Pons (tissue), 1 donor: ENCODE results near the gene SHISA8.

Experiments
- DNase-seq: peaks from one replicate; pipeline ENCODE4 v3.0.0-alpha.2; 2016; ENCODE audit warnings: low spot score

SHISA8 gene

DNA sequence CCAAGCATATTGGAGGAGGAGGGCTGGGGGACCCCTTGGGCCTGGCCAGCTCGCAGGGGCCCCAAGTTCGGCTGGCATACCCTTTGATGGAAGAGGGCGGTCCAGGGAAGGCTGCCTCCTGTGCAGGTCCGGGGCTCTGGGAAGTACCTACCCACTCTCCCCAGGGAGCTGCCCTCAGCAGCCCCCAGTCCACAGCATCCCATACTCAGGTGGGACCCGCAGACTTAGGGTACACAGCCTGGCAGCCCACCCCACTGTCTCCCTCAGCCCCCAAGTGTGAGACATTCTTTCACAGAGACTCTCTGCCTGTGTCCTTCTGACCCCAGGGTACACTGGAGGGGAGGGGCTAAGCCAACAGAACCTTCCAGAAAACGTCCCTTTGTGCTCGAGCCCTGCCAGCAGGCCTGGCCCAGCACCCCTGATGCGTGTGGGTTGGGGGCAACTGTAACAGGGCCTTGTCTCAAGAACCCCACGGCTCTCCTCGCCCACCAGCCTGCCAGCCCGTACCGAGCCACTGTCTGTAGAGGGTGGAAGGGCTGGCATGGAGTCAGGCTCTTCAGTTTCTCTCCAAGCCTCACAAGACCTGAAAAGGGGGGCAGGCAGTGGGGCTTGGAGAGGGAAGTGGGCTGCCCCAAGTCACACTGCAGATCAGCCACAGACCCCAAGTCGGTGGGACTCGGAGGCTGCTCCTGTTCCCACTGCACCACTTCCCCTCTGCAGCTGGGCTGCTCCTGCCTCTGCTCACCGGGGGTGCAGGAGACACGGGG, 18.7 kb upstream of the SHISA8 start:
- DNase-seq, result no peak

DNA sequence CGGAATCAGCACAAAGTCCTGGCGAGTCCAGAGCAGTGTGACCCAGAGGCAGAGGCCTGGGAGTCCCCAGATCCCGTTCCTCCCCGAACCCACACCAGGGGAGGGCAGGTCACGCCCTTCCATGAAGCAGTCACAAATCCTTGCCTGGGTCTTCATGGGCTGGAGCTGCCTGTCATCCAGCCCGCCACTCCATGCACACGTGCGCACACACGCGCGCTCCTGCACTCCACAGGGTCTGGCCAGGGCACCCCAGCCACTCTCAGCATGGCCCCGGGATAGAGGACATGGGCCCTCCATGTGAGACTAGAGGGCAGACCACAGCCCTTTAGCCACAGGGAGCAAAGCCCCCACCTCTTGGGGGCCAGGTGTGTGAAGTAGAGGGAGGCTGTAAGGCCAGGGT, 17.5 kb upstream of the SHISA8 start:
- no peak for DNase-seq

DNA sequence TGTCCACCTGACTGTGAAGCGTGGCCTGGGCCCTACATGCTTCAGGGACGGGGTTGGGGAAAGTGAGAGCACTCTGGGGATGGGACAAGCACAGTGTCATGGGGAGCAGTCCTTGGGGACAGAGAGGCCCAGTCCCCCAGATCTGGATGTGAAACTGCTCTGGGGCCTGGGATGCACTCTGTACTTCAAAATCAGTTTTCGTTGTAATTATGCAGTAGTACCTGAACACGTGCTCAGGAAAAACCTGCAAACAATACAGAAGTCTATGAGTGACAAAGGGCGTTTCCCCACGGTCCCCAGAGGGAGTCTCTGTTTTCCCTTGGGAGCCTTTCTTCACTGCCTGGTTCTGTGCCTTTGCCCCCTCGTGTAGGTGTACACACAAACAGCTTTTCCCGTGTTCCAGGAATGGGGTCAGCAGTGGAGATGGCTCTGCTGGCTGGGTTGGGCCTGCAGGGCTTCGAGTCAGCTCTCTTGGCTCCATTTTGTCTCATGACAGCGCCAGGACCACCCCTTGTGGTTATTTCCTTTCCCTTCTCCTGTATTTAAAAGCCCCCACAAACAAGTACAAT, 16.9 kb upstream of the SHISA8 start:
- DNase-seq, result no peak

DNA sequence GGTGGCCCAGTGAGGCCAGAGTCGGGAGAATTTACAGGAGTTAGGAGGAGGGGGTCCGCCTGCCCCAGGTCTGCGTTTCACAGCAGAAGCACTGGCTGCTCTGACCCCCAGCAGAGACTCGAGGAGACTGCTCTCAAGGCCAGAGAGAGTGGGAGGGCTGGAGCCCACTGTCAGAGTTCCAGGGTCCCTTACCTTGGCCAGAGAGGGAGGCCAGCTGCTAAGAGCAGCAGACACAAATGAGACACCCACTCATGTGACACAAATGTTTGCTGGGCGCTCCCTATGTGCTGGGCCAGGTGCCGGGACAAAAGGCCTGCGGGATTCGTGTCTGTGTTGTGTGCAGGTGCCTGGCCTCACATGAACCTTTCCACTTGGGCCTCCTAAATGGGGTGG, 14.5 kb upstream of the SHISA8 start:
- no peak for DNase-seq

DNA sequence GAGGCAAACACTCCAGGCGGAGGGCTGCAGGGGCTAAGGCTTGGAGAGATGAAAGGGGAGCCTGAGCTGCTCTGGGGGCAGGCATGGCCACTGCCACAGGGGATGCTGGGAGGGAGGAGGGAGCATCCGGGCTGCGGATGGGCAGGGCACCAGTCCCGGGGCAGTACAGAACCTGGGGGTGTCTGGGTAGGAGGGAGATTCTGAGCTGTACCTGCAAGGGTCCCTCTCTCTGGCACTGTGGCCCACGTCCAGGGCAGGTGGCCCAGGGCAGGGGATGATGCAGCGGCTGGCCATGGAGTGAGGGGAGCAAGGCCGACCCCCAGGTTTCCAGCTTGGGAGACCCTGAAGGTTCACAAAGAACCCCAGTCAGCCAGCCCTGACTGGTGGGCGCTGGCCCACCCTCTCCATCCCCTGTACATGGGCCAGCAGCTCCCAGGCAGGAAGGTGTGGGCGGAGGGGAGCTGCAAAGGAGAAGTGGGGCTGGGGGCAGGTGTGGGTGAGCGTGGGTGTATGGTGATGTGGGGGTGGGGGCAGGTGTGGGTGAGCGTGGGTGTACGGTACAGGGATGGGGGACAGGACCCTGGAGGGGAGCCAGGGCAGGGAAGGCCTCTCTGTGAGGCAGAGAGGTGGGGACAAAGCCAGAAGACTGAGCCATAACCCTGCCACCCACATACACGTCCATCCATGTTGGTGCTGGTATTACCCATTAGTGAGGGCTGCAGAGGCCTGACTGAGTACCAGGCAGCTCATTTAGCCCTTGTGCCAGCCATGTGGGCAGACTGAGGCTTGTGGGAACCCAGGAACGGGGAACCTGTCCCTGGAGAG, 13.9 kb upstream of the SHISA8 start:
- DNase-seq, result no peak

DNA sequence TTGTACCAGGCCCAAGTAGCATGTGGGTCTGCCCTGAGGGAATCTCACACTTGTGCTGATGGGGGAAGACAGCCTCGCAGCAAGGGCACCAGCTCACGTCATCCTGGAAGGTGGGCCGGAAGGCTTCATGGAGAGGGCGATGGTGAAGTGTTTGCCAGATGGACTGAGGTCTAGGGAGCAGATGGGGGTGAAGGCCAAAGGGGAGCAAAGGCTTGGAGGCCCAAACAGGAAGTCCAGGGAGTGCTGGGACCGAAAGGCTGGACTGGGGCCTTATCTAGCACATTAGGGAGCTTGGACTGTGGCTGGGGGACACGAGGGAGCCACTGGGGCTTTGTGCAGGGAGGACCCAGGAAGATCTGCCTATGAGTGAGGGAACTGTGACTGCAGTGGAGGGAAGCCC, 12.9 kb upstream of the SHISA8 start:
- no peak for DNase-seq

DNA sequence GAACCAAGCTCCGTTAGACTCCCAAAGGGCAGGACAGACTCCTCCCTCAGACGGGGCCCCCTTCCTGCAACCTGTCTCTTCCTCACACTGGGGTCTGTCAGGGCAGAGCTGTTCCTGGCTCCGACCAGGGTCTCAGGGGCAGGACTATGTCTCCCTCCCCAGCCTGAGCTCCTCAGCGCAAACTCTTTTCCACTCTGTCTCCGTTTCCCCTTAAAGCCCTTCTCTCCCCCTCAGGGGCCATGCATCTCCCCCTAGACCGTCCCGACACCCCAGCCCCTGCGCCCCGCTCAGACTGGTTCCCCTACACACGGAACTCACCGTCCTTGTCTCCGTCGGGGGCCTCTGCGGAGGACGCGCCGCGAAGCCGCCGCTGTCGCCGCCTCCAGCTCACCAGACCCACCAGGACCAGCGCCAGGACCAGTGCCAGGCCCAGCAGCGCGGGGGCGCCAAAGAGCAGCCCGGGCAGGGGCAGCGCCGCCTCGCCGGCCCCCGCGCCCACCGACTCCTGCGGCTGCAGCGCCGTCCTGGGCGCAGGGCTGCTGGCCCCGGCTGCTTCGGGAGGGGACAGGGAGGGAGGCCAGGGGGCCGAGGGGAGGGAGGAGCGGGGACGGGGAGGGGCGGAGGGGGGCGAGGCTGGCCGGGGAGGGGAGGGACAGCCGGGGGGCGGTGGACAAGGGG, 11.0 kb upstream of the SHISA8 start:
- DNase-seq, result no peak

DNA sequence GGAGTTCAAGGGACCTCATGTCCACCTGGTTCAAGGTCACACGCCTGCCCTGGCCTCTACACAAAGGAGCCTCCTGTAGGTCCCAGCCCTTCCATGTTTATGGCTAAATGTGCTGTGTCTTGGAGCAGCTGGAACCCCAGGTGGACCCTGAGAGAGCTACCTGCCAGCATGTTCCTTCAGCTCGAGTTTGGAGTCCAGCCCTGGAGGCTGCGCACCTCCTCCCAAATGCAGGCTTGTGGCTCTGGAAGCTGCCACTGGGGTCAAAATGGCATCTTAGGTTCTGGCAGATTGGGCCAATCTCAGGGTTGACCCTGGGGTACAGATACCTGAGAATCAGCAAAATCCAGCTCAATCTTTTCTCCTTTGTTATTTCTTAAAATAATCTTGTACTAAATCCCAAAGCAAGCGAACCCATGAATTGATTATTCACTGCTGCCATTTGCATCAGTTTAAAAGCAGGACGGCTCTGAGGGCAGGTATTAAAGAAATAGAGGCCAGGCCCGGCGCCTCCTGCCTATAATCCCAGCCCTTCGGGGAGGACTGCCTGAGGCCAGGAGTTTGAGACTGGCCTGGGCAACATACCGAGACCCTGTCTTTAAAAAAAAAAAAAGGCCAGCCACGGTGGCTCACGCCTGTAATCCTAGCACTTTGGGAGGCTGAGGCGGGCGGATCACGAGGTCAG, 8.9 kb upstream of the SHISA8 start:
- no peak for DNase-seq

DNA sequence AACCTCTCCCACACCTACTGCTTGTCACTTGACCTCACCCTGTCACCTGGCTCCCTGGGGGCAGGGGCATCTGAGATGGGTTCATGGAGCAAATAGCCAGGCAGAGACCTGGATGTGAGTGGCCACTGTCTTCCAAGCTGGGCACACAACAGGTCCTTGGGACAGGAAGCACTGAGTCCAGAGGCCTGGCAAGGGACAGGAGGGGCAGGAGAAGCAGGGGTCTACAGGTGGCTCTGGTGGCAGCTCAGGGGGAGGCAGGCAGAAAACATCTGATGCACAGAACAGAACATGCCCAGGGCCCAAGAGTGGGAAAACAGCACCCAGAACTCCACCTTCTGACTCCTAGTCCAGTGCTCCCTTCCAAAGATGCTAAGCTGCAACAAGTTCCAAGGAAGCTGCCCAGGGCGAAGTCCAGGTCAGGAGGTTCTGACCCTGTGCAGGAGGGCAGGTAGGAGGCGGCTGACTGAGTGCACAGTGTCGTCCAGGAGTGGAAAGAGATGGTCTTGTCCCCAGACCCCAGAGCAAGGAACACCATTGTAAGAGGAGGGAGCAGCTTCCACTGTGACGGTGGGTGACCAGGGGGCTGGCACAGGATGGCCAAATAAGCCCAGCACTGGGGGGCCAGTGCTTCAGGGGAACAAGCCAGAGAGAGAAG, 8.2 kb upstream of the SHISA8 start:
- no peak for DNase-seq

DNA sequence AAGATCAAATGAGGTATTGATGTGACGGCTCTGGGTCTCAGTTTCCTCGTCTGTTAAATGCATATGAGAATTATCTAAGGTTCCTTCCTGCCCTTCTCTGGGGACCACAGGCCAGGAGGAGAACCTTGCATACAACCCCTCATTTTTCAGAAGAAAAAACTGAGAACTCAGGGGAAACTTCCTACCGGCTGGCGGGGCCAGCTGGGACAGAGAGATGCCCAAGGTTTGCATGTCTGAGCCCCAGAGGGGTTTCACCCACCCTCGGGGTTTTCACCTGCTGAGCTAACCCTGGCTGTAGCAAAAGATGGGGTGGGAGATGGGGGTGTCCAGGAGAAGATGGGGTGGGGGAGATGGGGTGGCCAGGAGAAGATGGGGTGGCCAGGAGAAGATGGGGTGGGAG, 7.5 kb upstream of the SHISA8 start:
- no peak for DNase-seq

DNA sequence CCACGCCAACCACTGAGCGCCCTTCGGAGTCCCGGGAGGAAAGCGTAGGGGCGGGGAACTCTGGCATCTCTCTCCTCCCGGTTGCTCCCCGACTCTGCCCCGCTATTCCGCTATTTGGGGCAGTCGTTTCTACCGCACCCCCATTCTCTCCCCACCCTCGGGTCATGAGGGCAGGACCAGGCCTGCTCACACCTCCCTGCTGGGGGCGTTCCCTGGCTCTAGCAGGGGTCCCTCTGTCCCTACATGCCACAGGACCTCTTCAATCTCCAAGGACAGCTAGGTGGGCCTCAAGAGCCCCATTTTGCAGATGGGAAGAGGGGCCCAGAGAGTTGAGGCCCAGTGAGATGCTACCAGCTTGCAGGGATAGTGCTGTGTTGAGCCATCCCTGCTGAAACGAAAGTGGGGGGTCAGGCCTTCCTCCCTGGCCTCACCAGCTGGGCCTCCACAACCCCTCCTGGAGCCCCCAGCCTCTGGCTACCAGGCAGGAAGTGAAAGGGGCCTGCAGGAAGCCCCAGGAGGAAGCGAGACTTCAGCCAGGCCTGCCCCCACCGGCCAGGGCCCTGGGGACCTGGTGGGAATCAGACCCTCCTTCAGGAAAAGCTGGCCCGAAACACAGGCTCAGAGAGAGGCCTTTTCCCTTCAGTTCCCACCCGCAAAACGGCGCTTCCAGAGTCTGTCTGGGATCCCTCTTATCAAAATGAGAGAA, 5.5 kb upstream of the SHISA8 start:
- DNase-seq, result no peak

DNA sequence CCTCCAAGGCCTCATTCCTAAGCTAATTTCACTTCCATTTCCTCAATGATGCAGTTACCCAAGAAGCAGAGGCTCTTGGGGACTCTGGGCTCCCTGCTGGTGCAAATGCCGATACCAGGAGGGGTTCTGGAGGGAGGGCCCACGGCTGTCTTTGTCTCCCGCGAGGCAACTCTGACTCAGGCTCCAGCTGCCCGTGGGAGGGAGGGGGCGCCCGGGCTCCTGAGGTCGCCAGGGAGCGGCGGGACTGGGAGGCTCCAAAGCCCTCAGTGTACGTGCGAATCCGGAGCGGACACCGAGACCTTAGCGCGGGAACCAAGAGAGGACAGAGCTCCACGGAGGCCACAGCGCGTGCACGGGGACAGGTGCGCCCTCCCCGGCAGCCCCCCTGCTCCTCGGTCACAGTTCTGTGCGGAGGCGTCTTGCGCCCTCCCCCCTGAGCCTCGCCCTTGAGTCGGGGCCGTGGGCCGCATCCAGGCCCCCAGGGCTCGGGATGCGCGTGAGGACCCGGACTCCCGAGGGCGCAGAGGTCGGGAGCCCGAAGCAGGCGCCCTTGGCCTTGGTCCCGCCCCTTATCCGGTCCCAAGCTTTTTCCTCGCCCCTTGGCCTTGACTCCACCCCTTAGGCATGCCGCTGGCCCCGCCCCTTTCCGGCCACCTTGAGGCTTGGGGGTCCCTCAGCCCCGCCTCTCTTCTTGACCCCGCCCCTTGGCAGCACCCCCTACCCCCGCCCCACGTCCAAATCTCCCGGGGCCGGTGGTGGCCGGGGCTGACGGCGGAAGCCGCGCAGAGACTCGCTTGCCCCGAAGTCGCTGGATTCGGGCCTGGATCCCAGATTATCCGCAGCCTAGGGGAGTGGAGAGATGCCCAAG, 4.7 kb upstream of the SHISA8 start:
- no peak for DNase-seq

DNA sequence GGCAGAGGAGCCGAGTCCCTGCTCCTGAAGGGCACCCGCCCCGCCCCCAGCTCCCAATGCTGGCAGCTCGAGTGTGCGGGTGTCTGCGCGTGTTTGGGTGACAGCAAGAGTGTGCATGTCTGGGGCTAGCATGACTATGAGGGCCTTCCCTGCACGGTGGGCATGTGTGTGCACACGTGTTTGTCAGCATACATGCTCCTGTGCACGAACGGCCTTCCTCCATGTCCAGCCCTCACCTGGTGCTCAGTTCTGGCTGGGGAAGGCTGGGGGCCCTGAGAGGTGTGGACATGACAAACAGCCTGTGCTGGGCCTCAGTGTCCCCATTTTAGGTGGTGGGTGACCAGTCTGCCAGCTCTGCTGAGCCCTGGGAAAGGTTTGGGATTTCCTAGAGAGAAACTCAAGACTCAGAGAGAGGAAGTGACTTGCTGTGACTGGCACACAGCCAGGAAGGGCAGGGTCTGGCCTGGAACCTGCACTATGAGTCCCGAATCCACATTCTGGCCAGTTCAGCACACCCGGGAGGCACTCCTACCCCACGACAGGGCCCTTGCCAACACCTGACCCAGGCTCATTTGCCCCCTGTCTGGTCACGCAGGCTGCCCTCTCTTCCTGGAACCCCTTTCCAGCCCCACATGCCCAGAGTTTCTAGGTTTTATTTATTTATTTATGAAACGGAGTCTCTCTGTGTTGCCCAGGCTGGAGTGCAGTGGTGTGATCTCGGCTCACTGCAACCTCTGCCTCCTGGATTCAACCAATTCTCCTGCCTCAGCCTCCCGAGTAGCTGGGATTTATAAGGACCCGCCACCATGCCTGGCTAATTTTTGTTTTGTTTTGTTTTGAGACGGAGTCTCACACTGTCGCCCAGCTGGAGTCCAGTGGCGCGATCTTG, 3.3 kb upstream of the SHISA8 start:
- DNase-seq, result peak; percentile 50

DNA sequence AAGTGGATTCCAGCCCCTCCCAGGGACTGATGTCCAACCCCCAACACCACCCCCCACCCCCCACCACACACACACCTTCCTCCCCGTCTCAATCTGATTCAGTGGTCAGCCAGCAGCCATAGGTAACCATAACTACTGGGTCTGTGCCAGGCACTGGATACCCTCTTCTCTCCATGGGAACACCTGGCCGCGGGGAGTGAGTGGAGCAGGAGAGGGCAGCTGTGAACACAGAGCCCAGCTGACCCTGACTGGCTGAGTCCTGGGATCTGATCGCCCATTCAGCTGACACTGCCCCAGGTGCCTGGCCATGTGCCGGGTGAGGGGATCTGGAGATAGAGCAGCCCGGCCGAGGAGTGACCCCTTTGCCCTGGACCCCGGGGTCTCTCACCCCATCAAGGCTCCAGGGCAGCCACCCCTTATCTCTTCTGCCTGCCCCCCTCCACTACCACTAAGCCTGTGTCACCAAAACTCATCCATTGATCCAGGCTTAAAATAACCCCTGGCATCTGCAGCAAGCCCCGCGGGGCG, 2.6 kb upstream of the SHISA8 start:
- no peak for DNase-seq

DNA sequence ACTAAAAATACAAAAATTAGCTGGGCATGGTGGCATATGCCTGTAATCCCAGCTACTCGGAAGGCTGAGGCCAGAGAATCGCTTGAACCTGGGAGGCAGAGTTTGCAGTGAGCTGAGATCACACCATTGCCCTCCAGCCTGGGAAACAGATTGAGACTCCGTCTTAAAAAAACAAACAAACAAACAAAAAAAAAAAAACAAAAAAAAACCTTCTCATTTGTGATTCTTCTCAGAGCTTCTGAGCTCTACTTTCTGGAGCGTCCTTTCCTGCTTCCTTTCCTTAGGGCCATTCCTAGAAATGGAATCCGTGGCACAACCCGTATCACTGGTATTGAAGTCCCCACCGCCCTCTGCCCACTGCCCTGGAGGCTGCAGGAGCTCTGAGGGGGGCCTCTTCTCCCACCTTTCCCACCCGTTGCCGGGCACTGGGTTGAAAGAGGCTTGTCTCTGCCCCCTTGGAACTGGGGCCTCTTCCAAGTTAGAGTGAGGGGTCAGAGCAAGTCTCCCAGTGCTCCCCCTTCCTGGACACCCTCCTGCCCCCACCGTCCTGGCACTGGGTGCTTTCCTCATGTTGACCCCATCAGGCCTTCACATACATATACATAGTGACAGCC, 2.0 kb upstream of the SHISA8 start:
- DNase-seq, result no peak

DNA sequence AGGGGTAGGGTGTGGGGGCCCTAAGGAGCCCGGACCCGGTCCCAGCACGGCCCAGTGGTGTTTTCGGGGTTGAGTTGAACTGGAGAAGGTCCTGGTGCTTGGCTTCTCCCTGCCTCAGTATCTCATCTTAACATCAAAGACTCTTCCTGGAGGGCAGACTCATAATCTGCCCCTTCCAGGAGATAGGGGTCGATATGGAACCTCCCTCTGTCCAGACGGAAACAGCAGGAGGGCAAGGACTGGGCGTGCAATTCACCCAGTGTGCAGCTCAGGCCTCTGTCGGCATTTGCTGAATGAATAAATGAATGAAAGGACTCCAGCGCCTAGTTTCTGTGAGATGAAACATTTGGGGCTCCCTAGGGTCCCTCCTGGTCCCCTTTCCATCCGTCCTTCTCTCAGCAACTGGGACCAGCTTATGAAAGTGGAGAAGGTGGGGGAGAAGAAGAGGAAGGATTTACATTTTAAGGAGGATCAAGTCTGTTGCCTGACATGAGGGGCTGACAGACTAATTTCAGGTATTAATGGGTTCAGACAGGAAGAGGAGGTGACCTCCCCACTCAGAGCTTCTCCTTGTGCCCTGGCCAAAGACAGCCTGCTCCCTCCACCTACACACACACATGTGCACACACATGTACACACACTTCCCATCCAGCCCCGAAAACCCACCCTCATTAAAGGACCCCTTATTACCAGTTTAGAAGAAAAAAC, 1.1 kb upstream of the SHISA8 start:
- DNase-seq, result no peak

DNA sequence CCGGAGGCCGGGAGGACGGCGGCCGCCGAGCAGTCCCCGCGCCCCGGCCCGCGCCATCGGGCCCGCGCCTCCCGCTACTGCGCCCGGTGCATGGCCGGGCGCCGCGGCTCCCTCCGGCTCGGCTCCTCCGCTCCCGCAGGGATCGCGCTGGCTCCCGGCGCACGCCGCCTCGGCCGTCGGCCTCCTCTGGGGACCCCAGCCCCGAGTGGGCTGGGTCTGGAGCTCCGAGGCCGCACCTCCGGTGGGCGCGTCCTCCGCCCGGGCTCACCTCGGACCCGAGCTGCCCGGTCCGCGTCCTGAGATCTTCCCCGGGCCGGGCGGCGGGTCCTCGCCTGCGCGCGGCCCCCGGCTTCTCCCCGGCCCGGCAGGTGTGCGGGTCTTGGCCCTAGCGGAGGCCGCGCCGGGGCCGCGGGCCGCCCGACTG, 251 bp downstream of the SHISA8 start:
- no peak for DNase-seq
